GOT3 (cell line): ENCODE measurements around the gene DEFB124.

Experiments used
- DNase-seq: peaks from one replicate; lab custom pipeline; 2025; ENCODE audit warnings: mixed read lengths; lab: John Stamatoyannopoulos, UW

DEFB124 gene

DNA sequence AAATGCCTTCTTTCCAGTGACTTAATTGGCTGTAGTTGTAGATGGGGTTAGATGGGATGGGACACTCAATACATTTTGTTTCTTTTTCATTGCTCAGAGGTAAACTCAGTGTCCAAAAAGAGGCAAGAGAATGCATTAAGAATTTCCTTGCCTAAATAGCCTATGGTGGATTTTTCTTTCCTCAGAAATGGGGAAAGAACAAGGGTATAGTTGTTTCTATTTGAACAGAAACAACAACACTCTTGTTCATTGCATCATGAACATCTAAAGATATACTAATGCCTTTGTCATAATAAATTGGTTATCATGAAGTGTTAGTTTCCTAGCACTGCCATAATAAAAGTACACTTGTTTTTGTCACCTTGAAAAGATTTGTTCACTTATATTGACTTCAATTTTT, 49.1 kb downstream of the DEFB124 start:
- DNase-seq: no peak

GRCh38 chr20:31418307-31418706, 56.6 kb downstream of the DEFB124 start:
- no peak for DNase-seq

GRCh38 chr20:31415653-31416052, 59.3 kb downstream of the DEFB124 start:
- no peak for DNase-seq
